Measurements from ENCODE around the gene CDK14.
A peak's percentile ranks its signal among the peaks of the same experiment; 100 is the strongest.

The CDK14 gene

GRCh38 chr7:90842430-90842788 lies 246.3 kb downstream of the CDK14 start:
- TF ChIP-seq POLR2AphosphoS5 (IDR thresholded peaks at IDR 0.05; ENCODE audit: low read depth, low read length): no peak
- no peak for TF ChIP-seq TAF1 (IDR thresholded peaks at IDR 0.05; ENCODE audit: borderline replicate concordance, low read depth, low read length)
- TF ChIP-seq POLR2A (IDR thresholded peaks at IDR 0.05; ENCODE audit: low read depth, low read length): no peak
- FAIRE-seq (no peak), DNase-seq (ENCODE audit: insufficient read length) (no peak)

- FAIRE-seq: no peak
- no peak for DNase-seq (ENCODE audit: insufficient read length)
Measured at GRCh38 chr7:90843472-90843871, 247.4 kb downstream of the CDK14 start.

GRCh38 chr7:90844421-90844820 lies 248.3 kb downstream of the CDK14 start:
- DNase-seq (ENCODE audit: insufficient read length): no peak
- FAIRE-seq: no peak

More at GRCh38 chr7:90843472-90843871, 247.4 kb downstream of the CDK14 start:
- TF ChIP-seq POLR2AphosphoS5 (IDR thresholded peaks at IDR 0.05; ENCODE audit: low read depth, low read length): no peak
- TF ChIP-seq TAF1 (IDR thresholded peaks at IDR 0.05; ENCODE audit: borderline replicate concordance, low read depth, low read length): no peak
- no peak for TF ChIP-seq POLR2A (IDR thresholded peaks at IDR 0.05; ENCODE audit: low read depth, low read length)

GRCh38 chr7:90846192-90846591 lies 250.1 kb downstream of the CDK14 start:
- FAIRE-seq: no peak
- TF ChIP-seq TAF1 (IDR thresholded peaks at IDR 0.05; ENCODE audit: borderline replicate concordance, low read depth, low read length) (no peak), POLR2AphosphoS5 (IDR thresholded peaks at IDR 0.05; ENCODE audit: low read depth, low read length) (no peak)
- no peak for DNase-seq (ENCODE audit: insufficient read length)

More at GRCh38 chr7:90844421-90844820, 248.3 kb downstream of the CDK14 start:
- TF ChIP-seq TAF1 (IDR thresholded peaks at IDR 0.05; ENCODE audit: borderline replicate concordance, low read depth, low read length) (no peak), POLR2AphosphoS5 (IDR thresholded peaks at IDR 0.05; ENCODE audit: low read depth, low read length) (no peak), POLR2A (IDR thresholded peaks at IDR 0.05; ENCODE audit: low read depth, low read length) (no peak)

GRCh38 chr7:90850066-90850465 lies 253.9 kb downstream of the CDK14 start:
- FAIRE-seq: no peak
- no peak for TF ChIP-seq TAF1 (IDR thresholded peaks at IDR 0.05; ENCODE audit: borderline replicate concordance, low read depth, low read length)
- no peak for TF ChIP-seq POLR2AphosphoS5 (IDR thresholded peaks at IDR 0.05; ENCODE audit: low read depth, low read length)
- no peak for TF ChIP-seq POLR2A (IDR thresholded peaks at IDR 0.05; ENCODE audit: low read depth, low read length)
- DNase-seq (ENCODE audit: insufficient read length): no peak

- TF ChIP-seq TAF1 (IDR thresholded peaks at IDR 0.05; ENCODE audit: borderline replicate concordance, low read depth, low read length) (no peak), POLR2AphosphoS5 (IDR thresholded peaks at IDR 0.05; ENCODE audit: low read depth, low read length) (no peak), POLR2A (IDR thresholded peaks at IDR 0.05; ENCODE audit: low read depth, low read length) (no peak)
- FAIRE-seq: no peak
- DNase-seq (ENCODE audit: insufficient read length): no peak
Measured at GRCh38 chr7:90850471-90850870, 254.3 kb downstream of the CDK14 start.

- DNase-seq (ENCODE audit: insufficient read length) (no peak), FAIRE-seq (peak; percentile 42)
- TF ChIP-seq POLR2A (IDR thresholded peaks at IDR 0.05; ENCODE audit: low read depth, low read length) (no peak), POLR2AphosphoS5 (IDR thresholded peaks at IDR 0.05; ENCODE audit: low read depth, low read length) (no peak), TAF1 (IDR thresholded peaks at IDR 0.05; ENCODE audit: borderline replicate concordance, low read depth, low read length) (no peak)
Measured at GRCh38 chr7:90853205-90853604, 257.1 kb downstream of the CDK14 start.

GRCh38 chr7:90856351-90857070 lies 260.4 kb downstream of the CDK14 start:
- TF ChIP-seq TAF1 (IDR thresholded peaks at IDR 0.05; ENCODE audit: borderline replicate concordance, low read depth, low read length): no peak
- no peak for TF ChIP-seq POLR2AphosphoS5 (IDR thresholded peaks at IDR 0.05; ENCODE audit: low read depth, low read length)
- TF ChIP-seq POLR2A (IDR thresholded peaks at IDR 0.05; ENCODE audit: low read depth, low read length): no peak
- FAIRE-seq: no peak
- no peak for DNase-seq (ENCODE audit: insufficient read length)

- no peak for FAIRE-seq
- TF ChIP-seq TAF1 (IDR thresholded peaks at IDR 0.05; ENCODE audit: borderline replicate concordance, low read depth, low read length) (no peak), POLR2AphosphoS5 (IDR thresholded peaks at IDR 0.05; ENCODE audit: low read depth, low read length) (no peak), POLR2A (IDR thresholded peaks at IDR 0.05; ENCODE audit: low read depth, low read length) (no peak)
- no peak for DNase-seq (ENCODE audit: insufficient read length)
Measured at GRCh38 chr7:90857603-90858002, 261.5 kb downstream of the CDK14 start.

- TF ChIP-seq POLR2A (IDR thresholded peaks at IDR 0.05; ENCODE audit: low read depth, low read length): no peak
- no peak for TF ChIP-seq TAF1 (IDR thresholded peaks at IDR 0.05; ENCODE audit: borderline replicate concordance, low read depth, low read length)
- no peak for TF ChIP-seq POLR2AphosphoS5 (IDR thresholded peaks at IDR 0.05; ENCODE audit: low read depth, low read length)
Measured at GRCh38 chr7:90858546-90858945, 262.4 kb downstream of the CDK14 start.

GRCh38 chr7:90859521-90859920 lies 263.4 kb downstream of the CDK14 start:
- DNase-seq (ENCODE audit: insufficient read length) (no peak), FAIRE-seq (no peak)
- TF ChIP-seq TAF1 (IDR thresholded peaks at IDR 0.05; ENCODE audit: borderline replicate concordance, low read depth, low read length) (no peak), POLR2AphosphoS5 (IDR thresholded peaks at IDR 0.05; ENCODE audit: low read depth, low read length) (no peak)

More at GRCh38 chr7:90858546-90858945, 262.4 kb downstream of the CDK14 start:
- FAIRE-seq (no peak), DNase-seq (ENCODE audit: insufficient read length) (no peak)

- TF ChIP-seq TAF1 (IDR thresholded peaks at IDR 0.05; ENCODE audit: borderline replicate concordance, low read depth, low read length): no peak
- no peak for TF ChIP-seq POLR2AphosphoS5 (IDR thresholded peaks at IDR 0.05; ENCODE audit: low read depth, low read length)
- TF ChIP-seq POLR2A (IDR thresholded peaks at IDR 0.05; ENCODE audit: low read depth, low read length): no peak
- FAIRE-seq: no peak
- no peak for DNase-seq (ENCODE audit: insufficient read length)
Measured at GRCh38 chr7:90864088-90864487, 268.0 kb downstream of the CDK14 start.
